Coronary artery (tissue), 2 donors: Measurements from ENCODE around the gene SNRNP27.

Experiments used
- DNase-seq: peaks from one replicate; pipeline ENCODE4 v3.0.0-alpha.2; 2017; ENCODE audit warnings: low spot score
- H3K27ac ChIP-seq, 2 donors: fragments of 200-600 bp; sonication (generic); one replicate each; pipeline ENCODE4 v1.5.1; 2016 to 2019
- H3K4me3 ChIP-seq: fragments of 200-600 bp; sonication (generic); 2 replicates; pipeline ENCODE4 v1.5.1; 2016; ENCODE audit warnings: mild to moderate bottlenecking, moderate library complexity
- TF ChIP-seq, protein P1 (sequence below): fragments of 200-600 bp; sonication (generic); IDR thresholded peaks from one replicate; pipeline ENCODE4 v1.5.1; 2019; ENCODE audit warnings: antibody characterized with exemption

SNRNP27 gene

DNA sequence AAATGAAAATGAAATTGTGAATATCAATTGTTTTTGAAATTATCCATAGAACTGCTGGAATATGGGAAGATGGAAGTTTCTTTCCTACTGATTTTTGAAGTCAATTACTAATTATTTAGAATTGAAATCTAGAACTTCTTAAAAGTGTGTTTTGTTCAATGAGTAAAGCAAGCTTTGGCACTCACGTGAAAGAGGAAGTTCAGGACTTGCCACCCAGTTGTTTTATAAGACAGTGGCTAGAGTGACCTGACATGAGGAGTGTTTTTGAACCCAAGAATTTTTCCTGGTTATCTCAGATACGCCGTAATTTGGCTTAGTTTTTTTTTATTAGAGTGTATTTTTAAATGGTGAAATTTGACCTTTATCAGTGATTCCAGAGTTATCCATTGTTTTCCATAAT lies 24.6 kb downstream of the SNRNP27 start:
- TF ChIP-seq, protein P1, sequence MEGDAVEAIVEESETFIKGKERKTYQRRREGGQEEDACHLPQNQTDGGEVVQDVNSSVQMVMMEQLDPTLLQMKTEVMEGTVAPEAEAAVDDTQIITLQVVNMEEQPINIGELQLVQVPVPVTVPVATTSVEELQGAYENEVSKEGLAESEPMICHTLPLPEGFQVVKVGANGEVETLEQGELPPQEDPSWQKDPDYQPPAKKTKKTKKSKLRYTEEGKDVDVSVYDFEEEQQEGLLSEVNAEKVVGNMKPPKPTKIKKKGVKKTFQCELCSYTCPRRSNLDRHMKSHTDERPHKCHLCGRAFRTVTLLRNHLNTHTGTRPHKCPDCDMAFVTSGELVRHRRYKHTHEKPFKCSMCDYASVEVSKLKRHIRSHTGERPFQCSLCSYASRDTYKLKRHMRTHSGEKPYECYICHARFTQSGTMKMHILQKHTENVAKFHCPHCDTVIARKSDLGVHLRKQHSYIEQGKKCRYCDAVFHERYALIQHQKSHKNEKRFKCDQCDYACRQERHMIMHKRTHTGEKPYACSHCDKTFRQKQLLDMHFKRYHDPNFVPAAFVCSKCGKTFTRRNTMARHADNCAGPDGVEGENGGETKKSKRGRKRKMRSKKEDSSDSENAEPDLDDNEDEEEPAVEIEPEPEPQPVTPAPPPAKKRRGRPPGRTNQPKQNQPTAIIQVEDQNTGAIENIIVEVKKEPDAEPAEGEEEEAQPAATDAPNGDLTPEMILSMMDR: no peak
- Histone ChIP-seq H3K27ac (peak overlapping the region; percentile 19 to 66), H3K4me3 (no peak overlapping the region)
- DNase-seq: no peak

DNA sequence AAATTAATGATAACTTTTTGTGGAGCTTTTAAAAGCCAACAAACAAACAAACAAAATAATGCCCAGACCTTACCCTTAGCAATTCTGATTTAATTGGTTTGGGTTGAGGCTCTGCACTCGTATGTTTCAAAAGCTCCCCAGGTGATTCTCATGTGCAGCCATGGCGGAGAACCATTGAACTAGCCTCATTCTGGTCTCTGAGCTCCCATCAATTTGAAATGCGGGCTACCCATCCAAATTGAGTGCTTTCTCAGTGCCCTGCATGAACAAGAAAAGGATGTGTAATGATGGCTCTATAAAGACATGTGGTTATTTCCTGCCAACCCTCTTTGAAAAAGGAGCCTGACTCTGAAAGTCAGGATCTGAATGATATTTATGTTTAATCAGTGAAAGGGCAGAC lies 29.4 kb downstream of the SNRNP27 start:
- no peak overlapping the region for H3K4me3 ChIP-seq
- no peak for DNase-seq
- H3K27ac ChIP-seq: no peak overlapping the region
- TF ChIP-seq, protein P1: no peak

DNA sequence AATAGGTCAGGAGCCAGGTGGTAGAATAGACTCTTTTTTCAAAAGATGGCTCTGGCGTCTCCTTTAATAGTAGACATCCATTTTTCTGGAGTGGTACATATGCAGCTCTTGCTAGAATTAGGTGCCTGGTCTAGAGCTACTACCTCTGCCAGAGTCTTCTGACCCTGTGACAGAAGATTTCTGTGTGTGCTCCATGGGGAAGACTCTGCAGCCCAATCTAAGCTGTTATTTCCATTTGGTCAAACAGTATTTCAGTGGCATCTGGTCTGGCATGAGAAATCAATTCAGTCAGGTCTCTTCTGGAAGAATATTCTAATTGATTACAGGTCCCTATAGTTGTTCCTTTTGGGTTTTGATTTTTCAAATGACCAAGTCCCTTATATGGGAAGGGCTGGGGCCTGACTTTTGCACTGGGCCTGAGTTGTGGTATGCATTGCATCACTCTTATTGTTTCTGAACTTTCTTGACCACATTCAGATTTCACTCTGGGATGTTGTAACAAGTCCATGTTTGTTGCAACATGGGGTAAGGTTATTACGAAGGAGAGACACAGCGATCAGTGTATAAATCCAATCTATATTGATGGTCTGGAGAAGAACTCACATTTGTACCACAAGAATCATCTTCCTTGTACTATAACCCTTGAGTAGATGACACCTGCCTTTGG lies 33.2 kb downstream of the SNRNP27 start:
- H3K27ac ChIP-seq: no peak overlapping the region

DNA sequence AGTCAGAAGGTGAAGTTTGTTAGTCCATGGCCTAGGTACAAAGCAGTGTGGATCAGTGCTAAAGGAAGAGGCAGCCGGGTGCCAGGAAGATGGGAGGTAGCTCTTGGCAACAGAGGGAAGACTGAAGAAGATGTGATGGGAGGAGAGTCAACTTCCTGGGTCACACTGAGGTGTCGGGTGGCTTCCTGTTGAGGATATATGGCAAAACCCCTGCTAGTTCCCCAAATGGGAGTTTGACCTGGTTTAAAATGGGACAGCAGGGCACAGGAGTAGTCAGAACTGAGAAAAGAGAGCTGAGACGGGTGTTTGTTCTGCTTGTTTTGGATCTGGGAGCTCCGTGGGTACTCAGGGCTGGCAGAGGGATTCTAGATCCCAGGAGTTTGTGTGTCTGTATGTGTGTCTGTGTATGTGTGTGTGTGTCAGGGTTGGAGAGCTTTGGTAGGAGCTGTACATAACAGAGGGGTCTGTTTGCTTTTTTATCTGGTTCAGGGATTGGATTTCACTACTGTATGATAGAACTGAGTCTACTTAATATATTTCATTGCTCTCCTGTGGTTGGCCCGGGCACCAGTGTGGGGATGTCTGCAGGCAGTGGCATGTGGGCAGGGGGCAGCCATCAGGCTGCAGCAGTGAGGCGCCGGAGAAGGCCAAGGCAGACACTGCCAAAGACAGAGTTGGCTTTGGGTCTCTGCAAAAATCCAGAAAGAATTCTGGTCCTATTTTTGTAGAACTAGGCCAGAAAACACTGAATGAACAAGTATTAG lies 38.3 kb downstream of the SNRNP27 start:
- DNase-seq: no peak
- Histone ChIP-seq H3K4me3 (no peak overlapping the region), H3K27ac (peak overlapping the region; percentile 33 to 69)
- TF ChIP-seq, protein P1: no peak

More for the DNA sequence above, 33.2 kb downstream of the SNRNP27 start:
- no peak overlapping the region for H3K4me3 ChIP-seq
- DNase-seq: no peak
- TF ChIP-seq, protein P1: no peak

DNA sequence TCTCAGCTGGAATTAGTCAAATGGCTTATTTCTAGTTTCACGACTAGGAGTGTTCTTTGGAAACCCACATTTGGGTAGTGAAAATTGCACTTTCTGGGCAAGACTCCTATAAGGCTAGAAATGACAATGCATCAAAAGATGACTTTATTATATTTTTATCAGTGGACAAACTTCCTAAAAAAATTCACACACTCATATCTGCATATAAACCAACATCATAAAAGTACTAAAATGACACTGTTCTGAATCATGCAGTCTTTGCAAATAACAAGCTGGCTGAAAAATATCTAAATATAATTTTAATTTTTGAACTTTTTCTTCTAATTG lies 38.8 kb downstream of the SNRNP27 start:
- no peak for DNase-seq
- TF ChIP-seq, protein P1: no peak
- Histone ChIP-seq H3K27ac (peak overlapping the region; percentile 33 to 69), H3K4me3 (no peak overlapping the region)

DNA sequence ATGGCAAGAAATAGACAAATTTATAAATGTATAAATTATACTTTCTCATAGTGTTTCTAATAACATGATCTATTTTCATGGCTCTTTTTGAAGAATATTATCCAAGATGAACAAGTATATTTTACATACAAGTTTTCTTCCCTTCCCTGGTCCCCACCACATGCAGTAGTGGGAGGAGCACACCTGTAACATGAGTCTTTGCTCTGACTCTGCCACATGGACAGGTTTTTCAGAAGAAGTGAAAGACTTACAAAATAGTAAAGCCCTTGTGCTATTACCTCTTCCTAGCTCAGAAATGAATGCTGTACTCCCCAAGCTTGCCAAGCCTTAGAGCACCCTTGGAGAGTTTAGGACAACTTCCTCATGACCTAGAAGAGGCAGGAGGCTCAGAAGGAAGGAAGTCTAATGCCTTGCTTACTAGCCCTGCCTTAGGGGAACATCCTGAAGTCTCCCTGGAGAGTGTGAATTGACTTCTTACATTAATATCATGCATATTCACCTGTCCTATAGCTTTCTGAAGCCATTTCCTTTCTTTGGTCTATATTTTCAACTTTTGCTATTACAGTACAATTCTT lies 39.6 kb downstream of the SNRNP27 start:
- no peak overlapping the region for H3K4me3 ChIP-seq
- peak overlapping the region; percentile 48 to 70 for H3K27ac ChIP-seq
- TF ChIP-seq, protein P1: no peak
- DNase-seq: no peak
